Gastroesophageal sphincter (tissue), 3 donors: Measurements from ENCODE around the gene PDK4.

Experiments
- CTCF ChIP-seq, 4 experiments: fragments of 200-600 bp in 2 of 4; fragments of 450-650 bp in 2 of 4; sonication (generic) in 1 of 4; IDR thresholded peaks; one replicate each; pipeline ENCODE4 v1.5.1; 2017 to 2019; ENCODE audit warnings: antibody characterized with exemption in 4 of 4, mild to moderate bottlenecking in 2 of 4, moderate library complexity in 2 of 4
- EP300 ChIP-seq: sonication (generic); formaldehyde crosslinking; IDR thresholded peaks from one replicate; pipeline ENCODE4 v1.6.1; 2017; ENCODE audit warnings: antibody characterized with exemption, mild to moderate bottlenecking
- POLR2A ChIP-seq, 2 donors: fragments of 450-650 bp; IDR thresholded peaks; one replicate each; pipeline ENCODE4 v1.6.1; 2017; ENCODE audit warnings: antibody characterized with exemption in 2 of 2, mild to moderate bottlenecking in 2 of 2, moderate library complexity in 1 of 2
- POLR2AphosphoS5 ChIP-seq: sonication (generic); formaldehyde crosslinking; IDR thresholded peaks from one replicate; pipeline ENCODE4 v1.6.1; 2017; ENCODE audit warnings: antibody characterized with exemption

GRCh38 chr7:95578299-95578855 is 17.9 kb downstream of the PDK4 start:
- TF ChIP-seq CTCF (IDR thresholded peaks at IDR 0.05) (no peak), POLR2A (IDR thresholded peaks at IDR 0.05) (no peak), EP300 (no peak), POLR2AphosphoS5 (no peak)
